ENCODE results near the gene MAPT. TPM values are rescaled to one million over a fixed set of nuclear protein-coding genes. Genes with fewer than 3 reads are reported as not detected.

MAPT gene
- total RNA-seq, 2 experiments from 2014 or later = 1.3 to 1.4 TPM

DNA sequence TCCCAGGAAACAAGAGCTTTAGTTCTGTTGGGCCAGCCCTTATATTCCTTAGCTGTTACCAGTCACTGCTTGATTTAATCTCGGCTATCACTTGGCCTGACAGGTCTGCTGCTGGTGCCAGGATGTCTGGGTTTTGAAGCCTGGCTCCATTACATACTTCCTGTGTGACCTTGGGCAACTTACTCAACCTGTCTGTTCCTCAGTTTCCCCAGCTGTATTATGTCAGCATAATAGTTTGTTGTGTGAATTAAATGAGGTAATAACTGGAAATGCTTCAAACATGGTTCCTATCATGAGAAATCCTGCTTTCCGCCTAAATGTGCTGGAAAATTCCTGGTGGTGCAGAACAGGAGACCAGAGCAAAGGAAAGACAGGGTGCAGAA lies 54.1 kb downstream of the MAPT start:
- H3K9me3 Mint-ChIP-seq = no peaks in the 10 kb centered on the region
- H3K27me3 Mint-ChIP-seq = peaks cover 32% of the 10 kb centered on the region
- H3K4me1 Mint-ChIP-seq (ENCODE audit: low read depth) = peaks cover 11% of the 10 kb centered on the region
- ChIA-PET CTCF (interaction anchor here (0.6 to 3.5 kb wide), 22 partner anchors 9 to 539 kb away, joined by 3 to 18 read pairs (median 5); partner anchors contain the start of gene SPPL2C), POLR2A (interaction anchor here (0.7 to 1.4 kb wide), 2 partner anchors 10 to 308 kb away, joined by 3 read pairs; no protein-coding TSS in a partner anchor)
- intact Hi-C loops (cut with micrococcal nuclease) = no loop called here
- no peak overlapping the region for H3K4me3 Mint-ChIP-seq
- no peak overlapping the region for H3K27ac Mint-ChIP-seq
- no peaks in the 10 kb centered on the region for H3K36me3 Mint-ChIP-seq (ENCODE audit: low read depth)
- DNase-seq (no peak), ATAC-seq (no peak)
- TF ChIP-seq CTCF (IDR thresholded peaks at IDR 0.05) = no peak

GRCh38 chr17:45948881-45949624 lies 54.7 kb downstream of the MAPT start:
- Mint-ChIP-seq H3K36me3 (ENCODE audit: low read depth) (no peaks in the 10 kb centered on the region), H3K27me3 (peaks cover 29% of the 10 kb centered on the region), H3K9me3 (no peaks in the 10 kb centered on the region), H3K27ac (no peak overlapping the region), H3K4me1 (ENCODE audit: low read depth) (peaks cover 9% of the 10 kb centered on the region), H3K4me3 (peak overlapping the region; percentile 31)
- peak; percentile 88 for TF ChIP-seq CTCF (IDR thresholded peaks at IDR 0.05)
- POLR2A ChIA-PET = interaction anchor here (1.4 kb wide), 1 partner anchor 309 kb away, joined by 3 read pairs; no protein-coding TSS in a partner anchor
- intact Hi-C loops (cut with micrococcal nuclease) = no loop called here
- DNase-seq (peak; percentile 73), ATAC-seq (peak; percentile 99)
- CTCF ChIA-PET = interaction anchor here (0.6 to 3.5 kb wide), 31 partner anchors 8 to 814 kb away, joined by 3 to 18 read pairs (median 4); partner anchors contain the start of genes ACBD4 and SPPL2C

- CTCF ChIA-PET = interaction anchor here (0.7 to 3.5 kb wide), 30 partner anchors 8 to 814 kb away, joined by 3 to 18 read pairs (median 4); partner anchors contain the start of genes ACBD4 and SPPL2C
- H3K27ac Mint-ChIP-seq = no peak overlapping the region
- H3K27me3 Mint-ChIP-seq = peaks cover 29% of the 10 kb centered on the region
Measured at GRCh38 chr17:45949755-45950320, 55.5 kb downstream of the MAPT start.

GRCh38 chr17:45950888-45951287 lies 56.5 kb downstream of the MAPT start:
- H3K36me3 Mint-ChIP-seq (ENCODE audit: low read depth) = no peaks in the 10 kb centered on the region
- H3K27ac Mint-ChIP-seq = no peak overlapping the region
- ChIA-PET POLR2A (no interaction called here), CTCF (interaction anchor here (1.1 to 1.2 kb wide), 2 partner anchors 15 to 18 kb away, joined by 3 read pairs; no protein-coding TSS in a partner anchor)
- H3K27me3 Mint-ChIP-seq = peaks cover 29% of the 10 kb centered on the region
- no peak for ATAC-seq
- peaks cover 9% of the 10 kb centered on the region for H3K4me1 Mint-ChIP-seq (ENCODE audit: low read depth)
- TF ChIP-seq CTCF (IDR thresholded peaks at IDR 0.05) = no peak
- H3K4me3 Mint-ChIP-seq = no peak overlapping the region
- intact Hi-C loops (cut with micrococcal nuclease) = no loop called here
- no peak for DNase-seq
- H3K9me3 Mint-ChIP-seq = no peaks in the 10 kb centered on the region

More at GRCh38 chr17:45949755-45950320, 55.5 kb downstream of the MAPT start:
- Mint-ChIP-seq H3K36me3 (ENCODE audit: low read depth) (no peaks in the 10 kb centered on the region), H3K4me1 (ENCODE audit: low read depth) (peaks cover 9% of the 10 kb centered on the region), H3K9me3 (no peaks in the 10 kb centered on the region), H3K4me3 (no peak overlapping the region)
- intact Hi-C loops (cut with micrococcal nuclease) = no loop called here
- no peak for TF ChIP-seq CTCF (IDR thresholded peaks at IDR 0.05)
- DNase-seq (no peak), ATAC-seq (no peak)
- POLR2A ChIA-PET = interaction anchor here (1.4 kb wide), 1 partner anchor 310 kb away, joined by 3 read pairs; no protein-coding TSS in a partner anchor

DNA sequence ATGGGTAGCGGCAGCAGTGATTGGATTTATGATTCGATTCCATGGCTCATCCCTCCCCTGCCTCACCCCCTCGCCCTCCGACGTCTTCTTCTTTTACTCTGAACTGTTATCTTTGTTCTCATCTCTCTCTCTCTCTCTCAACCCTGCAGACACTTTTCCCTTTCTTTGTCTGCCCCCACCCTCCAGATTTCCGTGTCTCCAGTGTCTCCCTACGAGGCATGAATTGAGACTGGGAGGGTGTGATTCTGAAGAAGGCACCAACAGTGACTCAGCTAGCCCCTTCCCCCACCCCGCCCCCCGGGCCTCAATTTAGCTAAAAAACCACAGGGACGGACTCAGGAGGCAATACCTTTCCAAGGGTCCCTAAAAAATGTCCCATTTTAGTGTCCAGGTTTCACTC lies 57.0 kb downstream of the MAPT start:
- intact Hi-C loops (cut with micrococcal nuclease) = no loop called here

More for the DNA sequence above, 57.0 kb downstream of the MAPT start:
- no peak overlapping the region for H3K4me3 Mint-ChIP-seq
- no peak overlapping the region for H3K27ac Mint-ChIP-seq
- H3K27me3 Mint-ChIP-seq = peaks cover 27% of the 10 kb centered on the region
- peaks cover 9% of the 10 kb centered on the region for H3K4me1 Mint-ChIP-seq (ENCODE audit: low read depth)
- ChIA-PET CTCF (no interaction called here), POLR2A (no interaction called here)
- ATAC-seq (no peak), DNase-seq (no peak)
- H3K9me3 Mint-ChIP-seq = no peaks in the 10 kb centered on the region
- H3K36me3 Mint-ChIP-seq (ENCODE audit: low read depth) = no peaks in the 10 kb centered on the region
- no peak for TF ChIP-seq CTCF (IDR thresholded peaks at IDR 0.05)

All from activated CD8-positive, alpha-beta T cell treated with anti-CD3 and anti-CD28 coated beads for 36 hours (primary cell).